Stromal cell of bone marrow (primary cell): ENCODE results near the gene KRT8.
"Not testable (repeated sequence)": the region's sequence is repeated elsewhere in the genome, so short reads cannot be mapped to it uniquely, and the experiment has no call there.

Experiments
- DNase-seq: peaks from one replicate; pipeline ENCODE4 v3.0.0-alpha.2; 2012; ENCODE audit warnings: low read depth

The KRT8 gene

GRCh38 chr12:52901715-52902541 is 2.9 kb downstream of the KRT8 start:
- no peak for DNase-seq

GRCh38 chr12:52900896-52901714 is 3.8 kb downstream of the KRT8 start:
- no peak for DNase-seq

- DNase-seq, result no peak
Observed at GRCh38 chr12:52900166-52900895, 4.5 kb downstream of the KRT8 start.

- DNase-seq, result no peak
Observed at GRCh38 chr12:52899338-52900035, 5.4 kb downstream of the KRT8 start.

- DNase-seq, result no peak
Observed at GRCh38 chr12:52896190-52897100, 8.4 kb downstream of the KRT8 start.

GRCh38 chr12:52895726-52896189 is 9.1 kb downstream of the KRT8 start:
- no peak for DNase-seq

GRCh38 chr12:52892974-52893373 is 11.9 kb downstream of the KRT8 start:
- no peak for DNase-seq

GRCh38 chr12:52892207-52892852 is 12.5 kb downstream of the KRT8 start:
- DNase-seq, result no peak

- no peak for DNase-seq
Observed at GRCh38 chr12:52891044-52891443, 13.8 kb downstream of the KRT8 start.

GRCh38 chr12:52890417-52890816 is 14.5 kb downstream of the KRT8 start:
- no peak for DNase-seq

GRCh38 chr12:52884526-52885293 is 20.2 kb downstream of the KRT8 start:
- DNase-seq, result no peak

- not testable (repeated sequence) for DNase-seq
Observed at GRCh38 chr12:52880499-52880898, 24.4 kb downstream of the KRT8 start.

- DNase-seq, result peak; percentile 76
Observed at GRCh38 chr12:52879394-52880351, 25.2 kb downstream of the KRT8 start.

GRCh38 chr12:52878507-52879393 is 26.1 kb downstream of the KRT8 start:
- DNase-seq, result no peak

- no peak for DNase-seq
Observed at GRCh38 chr12:52877242-52877641, 27.6 kb downstream of the KRT8 start.

- no peak for DNase-seq
Observed at GRCh38 chr12:52876372-52876771, 28.5 kb downstream of the KRT8 start.
